ENCODE measurements around the gene PIK3R1. TPM values are rescaled to one million over a fixed set of nuclear protein-coding genes. Genes with fewer than 3 reads are reported as not detected.

PIK3R1 gene
- total and polyA plus RNA-seq, 10 of the 15 experiments (the other 5 are each of a cell fraction or from before 2014, with no cell fraction given) = 7.8 to 38.4 (median 15.7) TPM

- TF ChIP-seq, protein P1, sequence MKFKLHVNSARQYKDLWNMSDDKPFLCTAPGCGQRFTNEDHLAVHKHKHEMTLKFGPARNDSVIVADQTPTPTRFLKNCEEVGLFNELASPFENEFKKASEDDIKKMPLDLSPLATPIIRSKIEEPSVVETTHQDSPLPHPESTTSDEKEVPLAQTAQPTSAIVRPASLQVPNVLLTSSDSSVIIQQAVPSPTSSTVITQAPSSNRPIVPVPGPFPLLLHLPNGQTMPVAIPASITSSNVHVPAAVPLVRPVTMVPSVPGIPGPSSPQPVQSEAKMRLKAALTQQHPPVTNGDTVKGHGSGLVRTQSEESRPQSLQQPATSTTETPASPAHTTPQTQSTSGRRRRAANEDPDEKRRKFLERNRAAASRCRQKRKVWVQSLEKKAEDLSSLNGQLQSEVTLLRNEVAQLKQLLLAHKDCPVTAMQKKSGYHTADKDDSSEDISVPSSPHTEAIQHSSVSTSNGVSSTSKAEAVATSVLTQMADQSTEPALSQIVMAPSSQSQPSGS (IDR thresholded peaks at IDR 0.05; ENCODE audit: low read length) = peak; percentile 55
- TF ChIP-seq DPF2 (IDR thresholded peaks at IDR 0.05) (peak; percentile 57; the same call in 1 of the 2 replicates), SPI1 (IDR thresholded peaks at IDR 0.05; ENCODE audit: borderline replicate concordance, insufficient read depth, low read depth, low read length) (peak; percentile 93), RAD51 (IDR thresholded peaks at IDR 0.05) (peak; percentile 66), FOS (IDR thresholded peaks at IDR 0.05; ENCODE audit: borderline replicate concordance, extremely low read depth, insufficient read length) (no peak), CREM (IDR thresholded peaks at IDR 0.05; ENCODE audit: low read depth) (peak; percentile 44; the same call in 1 of the 2 replicates), RUNX3 (IDR thresholded peaks at IDR 0.05; ENCODE audit: low read length) (peak; percentile 67), MTA2 (IDR thresholded peaks at IDR 0.05; ENCODE audit: low read depth) (peak; percentile 74; the same call in 1 of the 2 replicates), ZNF207 (IDR thresholded peaks at IDR 0.05; ENCODE audit: borderline replicate concordance) (no peak), SMARCA5 (IDR thresholded peaks at IDR 0.05) (peak; percentile 57; the same call in 1 of the 2 replicates), CBX5 (IDR thresholded peaks at IDR 0.05; ENCODE audit: low read depth) (0 out of 2 replicates have a peak, but pooled peaks have one; percentile 19), PKNOX1 (IDR thresholded peaks at IDR 0.05) (peak; percentile 25; the same call in 1 of the 2 replicates), TCF12 (IDR thresholded peaks at IDR 0.05; ENCODE audit: low read depth, low read length) (0 out of 2 replicates have a peak, but pooled peaks have one; percentile 22), ETV6 (conservative IDR thresholded peaks at IDR 0.05 in 1 of 2, IDR thresholded peaks at IDR 0.05 in 1 of 2; ENCODE audit: borderline replicate concordance in 1 of 2, low read depth in 1 of 2) (no peak; a peak in 1 of 4 replicates), IKZF1 (conservative IDR thresholded peaks at IDR 0.05) (peak; percentile 46), NBN (IDR thresholded peaks at IDR 0.05) (0 out of 2 replicates have a peak, but pooled peaks have one; percentile 57), RAD21 (IDR thresholded peaks at IDR 0.05; ENCODE audit: insufficient read depth, low read depth, low read length) (no peak), ESRRA (IDR thresholded peaks at IDR 0.05; ENCODE audit: low read length) (no peak), ATF7 (IDR thresholded peaks at IDR 0.05; ENCODE audit: low read depth) (peak; percentile 93), BHLHE40 (IDR thresholded peaks at IDR 0.05; ENCODE audit: borderline replicate concordance in 1 of 2, low read depth in 2 of 2, low read length in 1 of 2) (0 out of 4 replicates have a peak, but pooled peaks of 1 of the 2 experiments have one; percentile 15), ZBTB33 (IDR thresholded peaks at IDR 0.05) (no peak), NR2F1 (conservative IDR thresholded peaks at IDR 0.05) (no peak), MEF2B (IDR thresholded peaks at IDR 0.05; ENCODE audit: partially characterized antibody, poor library complexity, severe bottlenecking) (peak; percentile 61), NFXL1 (IDR thresholded peaks at IDR 0.05; ENCODE audit: borderline replicate concordance) (no peak), ZSCAN29 (IDR thresholded peaks at IDR 0.05) (no peak), SMAD1 (IDR thresholded peaks at IDR 0.05; ENCODE audit: low read depth, partially characterized antibody) (no peak), NFIC (IDR thresholded peaks at IDR 0.05; ENCODE audit: low read depth, low read length) (peak; percentile 59; the same call in 1 of the 2 replicates), CBFB (IDR thresholded peaks at IDR 0.05; ENCODE audit: low read depth) (no peak)
Observed at GRCh38 chr5:68331192-68332079, 115.9 kb downstream of the PIK3R1 start (continued).

Measured in GM12878 (cell line).